Activated CD4-positive, alpha-beta T cell treated with anti-CD3 and anti-CD28 coated beads, Interleukin-10, Interleukin-2, amounts not matched to agents 100 ng/mL and 50 ng/mL, durations not matched to agents 16 hours and 8 hours (primary cell): Measurements from ENCODE around the gene PACS2.

Experiments
- DNase-seq: peaks from one replicate; pipeline ENCODE4 v3.0.0-alpha.2; 2020

Gene PACS2

DNA sequence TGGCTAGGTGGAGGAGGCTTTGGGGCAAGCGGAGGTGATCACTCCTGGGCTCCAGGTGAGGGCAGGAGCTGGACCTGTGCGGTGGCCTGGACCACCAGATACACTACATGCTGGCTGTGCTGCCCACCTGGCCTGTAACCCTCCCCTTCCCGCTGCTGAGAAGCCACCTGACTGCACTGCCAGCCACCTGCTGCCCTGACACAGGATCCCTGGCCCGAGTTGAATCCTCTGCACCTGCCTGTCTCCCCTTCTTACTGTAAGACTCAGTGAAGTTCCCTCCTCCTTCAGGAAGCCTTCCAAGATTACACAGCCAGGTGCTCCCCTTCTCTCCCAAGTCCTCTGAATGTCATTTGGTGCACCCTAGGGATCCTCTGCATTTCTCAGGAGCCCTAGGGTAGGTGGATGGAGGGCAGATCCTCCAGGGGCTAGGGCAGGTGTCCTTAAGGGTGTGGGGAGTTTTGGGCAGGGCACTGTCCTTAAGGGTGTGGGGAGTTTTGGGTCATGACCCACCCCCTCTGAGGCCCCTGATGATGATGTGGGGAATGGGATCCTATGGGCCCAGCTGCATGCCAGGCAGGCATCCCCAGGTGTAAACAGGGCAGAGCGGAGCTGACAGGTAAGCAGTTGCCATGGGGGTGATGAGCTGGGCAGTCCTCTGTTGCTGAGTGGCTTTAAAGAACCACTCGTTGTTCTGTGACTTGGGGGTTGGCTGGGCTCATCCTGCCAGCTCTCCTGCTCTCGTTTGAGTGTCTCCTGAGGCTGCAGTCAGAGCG, 98.4 kb downstream of the PACS2 start:
- DNase-seq: no peak

DNA sequence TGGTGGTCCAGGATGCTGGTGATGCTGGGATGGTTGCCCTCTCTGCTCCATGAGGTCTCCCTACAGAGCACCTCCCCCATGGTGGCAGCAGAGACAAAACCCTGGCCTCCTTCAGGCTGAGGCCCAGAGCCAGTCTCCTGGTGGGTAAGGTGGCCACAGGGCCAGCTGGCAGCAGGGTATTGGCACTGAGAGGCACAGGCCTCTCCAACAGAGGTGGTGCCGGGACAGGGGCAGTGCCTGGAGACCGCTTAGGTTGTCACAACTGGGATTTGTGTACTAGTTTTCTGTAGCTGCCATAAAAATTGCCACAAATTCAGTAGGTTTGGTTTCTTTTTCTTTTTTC, 99.0 kb downstream of the PACS2 start:
- no peak for DNase-seq

DNA sequence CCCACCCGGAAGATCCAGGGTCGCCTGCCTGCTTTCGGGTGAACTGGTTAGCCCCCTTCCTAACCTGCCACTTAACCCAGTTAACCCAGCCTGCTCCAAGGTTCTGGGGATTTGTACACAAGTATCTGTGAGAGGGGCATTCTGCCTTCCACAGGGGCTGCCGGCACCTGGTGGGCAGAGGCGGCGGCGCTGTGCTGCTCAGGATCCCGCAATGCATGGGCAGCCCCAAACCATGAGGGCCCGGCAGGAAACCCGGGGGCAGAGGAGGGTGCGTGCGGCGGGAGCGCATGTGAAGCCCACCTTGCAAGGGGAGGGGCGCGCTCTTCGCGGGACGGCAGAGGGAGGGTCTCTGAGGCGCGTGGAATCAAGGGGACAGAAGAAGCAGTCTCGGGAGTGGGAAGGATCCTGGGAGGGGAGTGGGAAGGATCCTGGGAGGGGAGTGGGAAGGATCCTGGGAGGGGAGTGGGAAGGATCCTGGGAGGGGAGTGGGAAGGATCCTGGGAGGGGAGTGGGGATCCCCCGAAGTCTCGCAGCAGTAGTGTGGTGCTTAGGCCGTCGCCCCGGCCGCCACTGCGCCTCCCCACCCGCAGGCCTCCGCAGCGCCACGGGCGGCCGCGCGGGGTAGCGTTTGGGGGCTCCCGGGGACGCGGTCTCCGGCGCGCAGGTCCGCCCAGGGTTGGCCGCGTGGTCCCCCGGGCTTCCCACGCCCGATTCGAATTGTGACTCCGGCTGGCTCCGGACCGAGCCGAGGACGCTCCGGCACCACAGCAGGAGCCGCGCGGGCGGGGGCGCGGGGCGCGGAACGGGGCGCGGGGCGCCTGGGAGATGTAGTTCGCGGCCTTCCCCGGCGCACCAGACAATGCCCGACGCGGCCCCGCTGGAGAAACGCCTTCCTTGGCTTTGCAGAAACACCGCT, 100.2 kb downstream of the PACS2 start:
- peak; percentile 66 for DNase-seq

- DNase-seq: no peak
These were observed 101.2 kb downstream of the PACS2 start for GRCh38 chr14:105415481-105416428.

DNA sequence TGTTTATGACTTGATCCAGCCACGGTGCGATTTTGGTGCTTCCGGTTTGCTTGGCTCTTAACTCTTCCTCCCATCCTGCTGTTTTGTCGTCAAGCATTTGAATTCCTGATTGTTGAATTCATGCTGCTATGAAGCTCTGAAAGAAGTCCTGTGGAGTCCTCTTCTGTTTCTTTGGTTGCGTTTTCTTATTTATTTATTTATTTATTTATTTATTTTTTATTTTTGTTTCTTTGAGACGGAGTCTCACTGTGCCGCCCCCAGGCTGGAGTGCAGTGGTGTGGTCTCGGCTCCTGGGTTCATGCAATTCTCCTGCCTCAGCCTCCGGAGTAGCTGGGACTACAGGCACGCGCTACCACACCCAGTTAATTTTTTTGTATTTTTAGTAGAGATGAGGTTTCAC, 102.1 kb downstream of the PACS2 start:
- DNase-seq: no peak

DNA sequence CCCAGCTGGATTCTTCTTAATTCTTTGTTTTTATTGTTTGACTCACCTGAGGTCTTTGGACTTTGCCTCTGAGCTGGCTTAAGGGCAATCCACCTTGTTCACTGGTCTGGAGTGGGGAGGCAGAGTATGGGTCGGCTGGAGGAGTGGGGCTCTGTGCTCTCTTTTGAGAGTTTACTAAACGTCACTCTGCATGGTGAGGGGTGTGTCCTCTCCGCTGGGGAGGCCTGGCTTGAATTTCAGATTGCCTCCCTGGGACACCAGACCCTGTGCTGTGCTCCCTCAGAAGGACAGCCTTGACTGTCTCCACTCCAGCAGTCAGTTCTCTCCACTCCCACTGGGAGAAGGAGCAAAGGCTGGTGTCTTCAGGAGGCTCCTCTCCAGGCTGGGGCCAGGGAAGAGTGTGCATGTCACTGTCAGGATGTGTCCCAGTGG, 103.2 kb downstream of the PACS2 start:
- DNase-seq: no peak

DNA sequence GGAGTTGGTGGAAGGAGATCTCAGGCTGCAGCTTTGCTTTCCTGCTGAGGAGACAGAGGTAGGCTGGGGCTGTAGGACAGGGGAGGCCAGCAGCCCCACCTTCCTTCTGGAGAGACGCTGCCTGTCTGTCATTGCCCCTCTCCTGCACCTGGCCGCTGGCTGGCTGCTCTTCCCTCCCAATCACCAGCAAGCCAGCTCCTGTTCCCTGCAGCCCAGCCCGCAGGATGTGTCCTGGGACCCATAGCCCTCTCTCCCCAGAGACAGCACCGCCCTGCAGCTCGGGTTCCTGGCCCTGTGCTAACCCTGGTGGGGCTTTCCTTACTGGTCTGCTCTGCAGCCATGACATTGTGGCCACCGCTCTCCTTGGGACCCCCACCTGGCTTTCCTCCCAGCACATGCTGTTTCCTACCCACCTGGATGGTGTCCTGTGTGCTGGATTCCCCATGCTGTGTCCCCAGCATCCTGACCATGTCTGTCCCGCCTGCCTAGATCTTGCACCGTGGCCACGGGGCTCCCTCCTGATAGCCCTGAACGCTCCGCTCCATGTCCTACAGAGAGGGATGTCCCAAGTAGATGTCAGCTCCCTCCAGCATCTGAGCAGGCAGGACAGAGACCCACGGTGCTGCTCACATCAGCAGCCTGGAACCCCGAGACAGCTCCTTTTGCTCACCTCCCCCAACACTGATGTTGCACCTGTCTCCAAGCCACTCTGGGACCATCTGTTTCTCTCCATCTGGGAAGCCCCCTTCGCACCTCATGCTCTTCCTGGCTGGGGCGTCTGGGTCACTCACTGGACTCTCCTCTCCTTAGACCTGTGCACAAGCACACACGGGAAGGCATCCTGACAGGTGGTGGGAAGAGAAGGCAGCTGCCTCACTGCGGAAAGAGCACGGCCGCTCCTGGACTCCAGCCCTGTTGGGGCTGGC, 104.0 kb downstream of the PACS2 start:
- DNase-seq: no peak

DNA sequence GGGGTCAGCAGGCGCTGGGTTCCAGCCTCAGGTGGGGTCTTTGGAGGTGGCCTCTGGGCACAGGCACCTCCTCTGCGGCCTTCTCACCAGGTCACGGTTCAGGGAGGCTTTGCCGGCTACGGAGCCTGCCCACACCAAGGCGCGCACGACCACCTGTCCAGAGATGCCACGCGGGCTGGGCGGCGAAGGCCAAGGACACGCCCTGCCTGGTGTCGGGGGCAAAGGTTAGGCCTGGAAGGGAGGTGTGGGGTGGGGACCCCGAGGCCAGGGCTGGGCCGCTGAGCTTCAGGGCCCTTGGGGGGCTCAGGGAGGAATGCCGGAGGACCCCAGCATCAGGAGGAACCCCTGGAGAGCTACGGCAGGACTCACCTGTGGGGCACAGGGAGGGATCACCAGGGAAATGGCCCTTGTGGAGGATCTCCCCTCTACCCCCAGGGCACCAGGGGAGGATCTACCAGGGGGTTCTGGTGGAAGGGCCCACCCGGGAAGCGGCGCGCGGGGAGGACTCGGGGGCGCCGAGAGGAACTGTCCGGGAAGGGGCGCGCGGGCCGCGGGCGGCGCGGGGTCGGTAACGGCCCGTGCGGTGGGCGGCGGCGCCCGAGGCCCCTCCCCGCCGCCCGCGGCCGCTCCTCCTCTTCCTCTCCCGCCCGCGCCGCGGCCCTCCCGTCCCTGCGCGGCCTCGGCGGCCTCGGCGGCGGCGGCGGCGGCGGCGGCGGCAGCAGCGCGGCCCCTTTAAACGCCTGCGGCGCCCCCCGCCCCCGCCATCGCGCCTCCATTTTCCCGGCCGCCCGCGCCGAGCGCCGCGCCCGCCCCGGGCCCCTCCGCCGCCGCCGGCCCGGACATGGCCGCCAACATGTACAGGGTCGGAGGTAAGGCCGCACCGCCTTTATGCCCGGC, 104.9 kb downstream of the PACS2 start, which contains the start of gene MTA1:
Gene MTA1 (plus strand): TSS at position 633 of the 897 bp plus-strand sequence. CDS start 209 bp downstream, at position 842.
- DNase-seq: peak; percentile 46

- no peak for DNase-seq
These were observed 105.8 kb downstream of the PACS2 start for GRCh38 chr14:105420101-105420973.

- no peak for DNase-seq
These were observed 106.6 kb downstream of the PACS2 start for GRCh38 chr14:105420974-105421674.

- no peak for DNase-seq
These were observed 107.4 kb downstream of the PACS2 start for GRCh38 chr14:105421723-105422615.

DNA sequence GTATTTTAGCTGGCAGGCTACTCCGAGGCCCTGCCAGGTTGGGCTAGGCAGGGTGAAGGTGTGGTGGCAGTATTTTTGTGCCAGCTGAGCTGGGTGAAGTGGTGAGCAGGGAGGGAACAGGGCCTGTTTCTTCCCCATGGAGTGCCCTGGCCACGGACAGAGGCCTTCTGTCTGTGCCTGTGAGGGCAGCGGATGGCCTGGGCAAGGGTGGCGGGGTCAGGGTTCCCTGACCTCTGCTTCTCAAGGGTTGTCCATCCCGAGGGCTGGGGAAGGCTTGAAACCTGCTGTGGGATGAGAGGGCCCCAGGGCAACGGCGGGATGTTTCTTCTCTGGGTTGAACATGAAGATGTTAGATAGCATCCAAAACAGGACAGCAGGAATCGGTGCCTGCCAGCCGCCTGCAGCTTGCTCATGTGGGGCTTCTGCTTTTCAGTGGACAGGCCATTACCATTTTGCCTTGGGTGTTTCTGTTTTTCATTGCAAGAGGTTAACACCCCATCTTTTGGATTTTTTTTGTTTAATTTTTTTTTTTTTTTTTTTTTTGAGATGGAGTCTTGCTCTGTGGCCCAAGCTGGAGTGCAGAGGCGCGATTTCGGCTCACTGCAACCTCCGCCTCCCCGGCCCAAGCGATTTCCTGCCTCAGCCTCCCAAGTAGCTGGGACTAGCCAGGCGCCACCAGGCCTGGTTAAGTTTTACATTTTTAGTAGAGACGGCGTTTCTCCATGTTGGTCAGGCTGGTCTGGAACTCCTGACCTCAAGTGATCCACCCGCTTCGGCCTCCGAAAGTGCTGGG, 108.3 kb downstream of the PACS2 start:
- no peak for DNase-seq

DNA sequence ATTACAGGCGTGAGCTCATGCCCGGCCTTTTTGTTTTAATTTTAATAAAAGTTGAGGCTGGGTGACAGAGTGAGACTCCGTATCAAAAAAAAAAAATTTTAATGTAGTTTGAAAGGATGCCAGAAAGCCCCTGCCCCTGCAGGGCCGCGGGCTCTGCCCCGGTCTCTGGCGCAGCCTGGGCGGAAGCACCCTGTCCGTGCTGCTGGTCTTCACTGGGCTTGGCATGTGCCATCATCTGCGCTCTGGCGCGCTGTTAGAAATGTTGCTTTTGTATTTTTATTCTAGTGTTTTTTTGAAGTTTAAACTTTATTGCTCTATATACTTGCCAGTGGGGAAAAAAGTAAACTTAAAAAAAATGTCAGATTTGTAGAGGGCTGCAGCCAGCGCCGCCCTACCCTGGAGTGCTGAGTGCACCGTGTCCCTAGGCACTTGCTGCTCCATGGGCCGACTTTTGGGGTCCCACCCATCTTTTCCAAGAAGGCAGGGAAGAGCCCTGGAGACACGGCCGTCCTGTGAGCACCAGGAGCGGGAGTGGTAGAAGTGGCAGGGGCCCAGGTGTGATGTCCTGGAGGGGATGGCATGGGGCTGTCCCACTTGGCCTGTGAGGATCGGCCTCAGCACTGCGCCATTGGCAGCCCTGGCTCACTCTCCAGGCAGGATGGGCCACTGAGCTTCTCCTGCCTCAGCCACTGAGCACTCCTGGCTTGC, 109.1 kb downstream of the PACS2 start:
- no peak for DNase-seq

- DNase-seq: no peak
These were observed 110.3 kb downstream of the PACS2 start for GRCh38 chr14:105424861-105425260.

DNA sequence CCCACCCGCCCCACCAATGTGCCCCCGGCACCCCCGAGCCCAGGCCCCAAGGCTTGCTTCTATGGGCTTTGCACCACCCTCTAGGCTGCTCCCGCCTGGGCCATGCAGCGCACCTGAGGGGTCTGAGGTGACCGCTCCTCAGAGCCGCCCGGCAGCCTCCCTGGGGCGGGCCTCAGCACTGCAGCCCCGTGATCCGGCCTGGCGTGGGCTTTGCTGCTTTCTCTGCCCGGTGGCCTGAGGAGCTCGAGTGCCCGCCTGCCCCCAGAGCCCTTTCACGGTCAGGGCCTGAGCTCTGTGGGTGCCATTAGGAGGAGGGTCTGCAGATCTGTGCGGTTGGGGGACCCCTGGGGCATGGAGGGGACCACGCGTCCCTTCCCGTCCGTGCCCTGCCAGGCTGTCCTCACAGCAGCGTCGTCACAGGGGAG, 111.3 kb downstream of the PACS2 start:
- no peak for DNase-seq
